Astrocyte (in vitro differentiated cells and primary cell): ENCODE data around the gene NPAS3.

Experiments
- EZH2 ChIP-seq: IDR thresholded peaks from 2 replicates; pipeline ENCODE4 v1.6.1; 2012; ENCODE audit warnings: mild to moderate bottlenecking, low read length, inconsistent platforms; ENCODE audit not compliant: insufficient read depth
- TF ChIP-seq, protein P1 (sequence below): IDR thresholded peaks from 2 replicates; pipeline ENCODE4 v1.5.1; 2011; ENCODE audit warnings: low read depth, mild to moderate bottlenecking, inconsistent platforms, low read length, moderate library complexity; ENCODE audit not compliant: insufficient read depth

DNA sequence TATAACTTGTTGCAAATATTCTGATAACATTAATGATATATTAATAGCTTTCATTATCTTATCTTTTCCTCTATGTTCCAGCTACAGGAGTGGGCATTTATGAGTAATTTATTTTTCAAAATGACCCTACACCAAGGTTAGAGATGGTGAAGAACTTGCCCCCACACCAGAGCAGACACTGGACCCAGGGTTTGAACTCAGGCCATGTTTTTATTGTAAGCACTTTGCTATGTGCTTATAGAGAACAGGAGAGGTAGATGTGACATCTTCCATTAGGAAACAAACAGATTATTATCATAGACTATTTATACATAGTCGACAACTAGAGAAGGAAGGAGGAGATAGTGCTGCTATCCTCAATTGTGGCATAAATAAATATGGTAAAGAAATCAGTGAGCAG lies 747.0 kb downstream of the NPAS3 start:
- TF ChIP-seq, protein P1, sequence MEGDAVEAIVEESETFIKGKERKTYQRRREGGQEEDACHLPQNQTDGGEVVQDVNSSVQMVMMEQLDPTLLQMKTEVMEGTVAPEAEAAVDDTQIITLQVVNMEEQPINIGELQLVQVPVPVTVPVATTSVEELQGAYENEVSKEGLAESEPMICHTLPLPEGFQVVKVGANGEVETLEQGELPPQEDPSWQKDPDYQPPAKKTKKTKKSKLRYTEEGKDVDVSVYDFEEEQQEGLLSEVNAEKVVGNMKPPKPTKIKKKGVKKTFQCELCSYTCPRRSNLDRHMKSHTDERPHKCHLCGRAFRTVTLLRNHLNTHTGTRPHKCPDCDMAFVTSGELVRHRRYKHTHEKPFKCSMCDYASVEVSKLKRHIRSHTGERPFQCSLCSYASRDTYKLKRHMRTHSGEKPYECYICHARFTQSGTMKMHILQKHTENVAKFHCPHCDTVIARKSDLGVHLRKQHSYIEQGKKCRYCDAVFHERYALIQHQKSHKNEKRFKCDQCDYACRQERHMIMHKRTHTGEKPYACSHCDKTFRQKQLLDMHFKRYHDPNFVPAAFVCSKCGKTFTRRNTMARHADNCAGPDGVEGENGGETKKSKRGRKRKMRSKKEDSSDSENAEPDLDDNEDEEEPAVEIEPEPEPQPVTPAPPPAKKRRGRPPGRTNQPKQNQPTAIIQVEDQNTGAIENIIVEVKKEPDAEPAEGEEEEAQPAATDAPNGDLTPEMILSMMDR = no peak
- TF ChIP-seq EZH2 = no peak
